Smooth muscle cell (in vitro differentiated cells): ENCODE data around the gene TSPAN32. TPM values are rescaled to one million over a fixed set of nuclear protein-coding genes. Genes with fewer than 3 reads are reported as not detected.

Source experiments
- DNase-seq: peaks from one replicate; lab custom pipeline; 2025; ENCODE audit not compliant: unreplicated experiment; lab: John Stamatoyannopoulos, UW
- H2AFZ ChIP-seq: fragments of 200-600 bp; sonication (generic); 2 replicates; pipeline ENCODE4 v1.6.0; 2016; ENCODE audit warnings: antibody characterized with exemption, low read depth, mild to moderate bottlenecking
- H3F3A ChIP-seq: fragments of 200-600 bp; sonication (generic); 2 replicates; pipeline ENCODE4 v1.6.0; 2017; ENCODE audit warnings: antibody characterized with exemption, low read depth
- H3K27ac ChIP-seq: fragments of 200-600 bp; sonication (generic); 2 replicates; pipeline ENCODE4 v1.5.1; 2016; ENCODE audit warnings: low read depth, mild to moderate bottlenecking
- H3K27me3 ChIP-seq: fragments of 200-600 bp; sonication (generic); 2 replicates; pipeline ENCODE4 v1.6.1; 2016; ENCODE audit warnings: low read depth, mild to moderate bottlenecking
- H3K36me3 ChIP-seq: fragments of 200-600 bp; sonication (generic); 2 replicates; pipeline ENCODE4 v1.5.1; 2016; ENCODE audit warnings: low read depth
- H3K4me1 ChIP-seq: fragments of 200-600 bp; sonication (generic); 2 replicates; pipeline ENCODE4 v1.5.1; 2016; ENCODE audit warnings: low read depth
- H3K4me2 ChIP-seq: fragments of 200-600 bp; sonication (generic); 2 replicates; pipeline ENCODE4 v1.6.0; 2016; ENCODE audit warnings: mild to moderate bottlenecking
- H3K4me3 ChIP-seq: fragments of 200-600 bp; sonication (generic); 2 replicates; pipeline ENCODE4 v1.5.1; 2016; ENCODE audit warnings: mild to moderate bottlenecking
- H3K79me2 ChIP-seq: fragments of 200-600 bp; sonication (generic); 2 replicates; pipeline ENCODE4 v1.6.0; 2016; ENCODE audit warnings: low read depth, mild to moderate bottlenecking
- H3K9ac ChIP-seq: fragments of 200-600 bp; sonication (generic); 2 replicates; pipeline ENCODE4 v1.6.0; 2016; ENCODE audit warnings: low read depth
- H3K9me3 ChIP-seq: fragments of 200-600 bp; sonication (generic); replicated peaks from 2 replicates; pipeline ENCODE4 v1.5.1; 2016; ENCODE audit warnings: low read depth
- H4K20me1 ChIP-seq: fragments of 200-600 bp; sonication (generic); 2 replicates; pipeline ENCODE4 v1.6.0; 2016; ENCODE audit warnings: low read depth
- CTCF ChIP-seq: fragments of 200-600 bp; sonication (generic); IDR thresholded peaks from 2 replicates; pipeline ENCODE4 v1.5.1; 2017; ENCODE audit warnings: borderline replicate concordance, mild to moderate bottlenecking, antibody characterized with exemption; ENCODE audit not compliant: insufficient read depth, poor library complexity, severe bottlenecking
- WGBS: methylation state at CpG from one replicate; pipeline ENCODE4 v1.1.7; 2016; ENCODE audit warnings: low lambda C conversion rate; 5-methylcytosine and 5-hydroxymethylcytosine counted together
- polyA plus RNA-seq: library from polyadenylated mRNA; unstranded; fragments of >200 nt; fragmentation: Nextera tagmentation; extraction: Ambion mirVana; gene quantifications from 2 replicates; pipeline ENCODE4 v1.2.1, GENCODE V29; 2016
- total RNA-seq: library from RNA; depleted of rRNA; stranded (reverse); fragments of >200 nt; gene quantifications from 2 replicates; pipeline ENCODE4 v1.2.3, GENCODE V29; 2014

TSPAN32 gene
- total and polyA plus RNA-seq, 2 experiments from 2014 or later: not detected

- H3K9ac ChIP-seq: no peak overlapping the region
- no peaks in the 10 kb centered on the region for H3K36me3 ChIP-seq
- H3K9me3 ChIP-seq: no peaks in the 10 kb centered on the region
- H3F3A ChIP-seq: no peaks in the 10 kb centered on the region
- DNase-seq: no peak
- H3K4me2 ChIP-seq: no peak overlapping the region
- 66% methylated on average over 20 of the region's 31 CpGs for WGBS
- no peak overlapping the region for H3K4me3 ChIP-seq
- H4K20me1 ChIP-seq: no peaks in the 10 kb centered on the region
- H3K4me1 ChIP-seq: no peaks in the 10 kb centered on the region
- H3K79me2 ChIP-seq: no peaks in the 10 kb centered on the region
- H3K27ac ChIP-seq: no peak overlapping the region
- H3K27me3 ChIP-seq: peaks cover 10% of the 10 kb centered on the region
- no peak overlapping the region for H2AFZ ChIP-seq
- no peak for TF ChIP-seq CTCF
Measured at GRCh38 chr11:2256951-2257700, 44.7 kb upstream of the TSPAN32 start.

GRCh38 chr11:2258501-2259465, 43.0 kb upstream of the TSPAN32 start:
- H3K36me3 ChIP-seq: no peaks in the 10 kb centered on the region
- WGBS: 95% methylated on average over 29 of the region's 29 CpGs
- no peaks in the 10 kb centered on the region for H4K20me1 ChIP-seq
- no peak overlapping the region for H3K4me3 ChIP-seq
- no peak overlapping the region for H2AFZ ChIP-seq
- no peaks in the 10 kb centered on the region for H3K9me3 ChIP-seq
- H3F3A ChIP-seq: no peaks in the 10 kb centered on the region
- no peak overlapping the region for H3K4me2 ChIP-seq
- H3K27ac ChIP-seq: no peak overlapping the region
- DNase-seq: no peak
- no peak overlapping the region for H3K9ac ChIP-seq
- no peaks in the 10 kb centered on the region for H3K79me2 ChIP-seq
- H3K27me3 ChIP-seq: peaks cover 3% of the 10 kb centered on the region
- H3K4me1 ChIP-seq: no peaks in the 10 kb centered on the region
- TF ChIP-seq CTCF: no peak

GRCh38 chr11:2259466-2259830, 42.4 kb upstream of the TSPAN32 start:
- Histone ChIP-seq H2AFZ (no peak overlapping the region), H3K4me3 (no peak overlapping the region), H3K27me3 (peaks cover 3% of the 10 kb centered on the region), H3K36me3 (no peaks in the 10 kb centered on the region), H3K79me2 (no peaks in the 10 kb centered on the region), H3F3A (no peaks in the 10 kb centered on the region), H3K4me2 (no peak overlapping the region), H3K9me3 (no peaks in the 10 kb centered on the region), H3K27ac (no peak overlapping the region), H3K9ac (no peak overlapping the region), H3K4me1 (no peaks in the 10 kb centered on the region), H4K20me1 (no peaks in the 10 kb centered on the region)
- 89% methylated on average over 8 of the region's 8 CpGs for WGBS
- no peak for DNase-seq
- TF ChIP-seq CTCF: no peak
